HEK293 (cell line): ENCODE data around the gene TNFRSF17.

Source experiments
- GLIS1 ChIP-seq: fragments of 450-650 bp; formaldehyde crosslinking; IDR thresholded peaks from 2 replicates; pipeline ENCODE4 v1.5.1; 2016; ENCODE audit warnings: missing biosample characterization, missing genetic modification characterization
- RBAK ChIP-seq: fragments of 450-650 bp; formaldehyde crosslinking; IDR thresholded peaks from 2 replicates; pipeline ENCODE4 v1.5.1; 2016; ENCODE audit warnings: missing biosample characterization, missing genetic modification characterization
- REPIN1 ChIP-seq: fragments of 450-650 bp; formaldehyde crosslinking; IDR thresholded peaks from 2 replicates; pipeline ENCODE4 v1.5.1; 2017; ENCODE audit warnings: missing biosample characterization, missing genetic modification characterization, low read depth
- REST ChIP-seq: fragments of 450-650 bp; formaldehyde crosslinking; IDR thresholded peaks from 2 replicates; pipeline ENCODE4 v1.5.1; 2016; ENCODE audit warnings: missing biosample characterization, missing genetic modification characterization
- SCRT2 ChIP-seq: fragments of 450-650 bp; formaldehyde crosslinking; IDR thresholded peaks from 2 replicates; pipeline ENCODE4 v1.5.1; 2016; ENCODE audit warnings: missing biosample characterization, missing genetic modification characterization
- SP3 ChIP-seq: fragments of 450-650 bp; formaldehyde crosslinking; IDR thresholded peaks from 2 replicates; pipeline ENCODE4 v1.5.1; 2016; ENCODE audit warnings: missing biosample characterization, missing genetic modification characterization
- TRIM28 ChIP-seq: IDR thresholded peaks from 2 replicates; pipeline ENCODE4 v1.6.1; 2011; ENCODE audit warnings: low read length, control low read depth, borderline replicate concordance
- ZBTB20 ChIP-seq: fragments of 450-650 bp; formaldehyde crosslinking; IDR thresholded peaks from 2 replicates; pipeline ENCODE4 v1.5.1; 2016; ENCODE audit warnings: missing biosample characterization, missing genetic modification characterization
- ZFHX2 ChIP-seq: fragments of 450-650 bp; formaldehyde crosslinking; conservative IDR thresholded peaks from 2 replicates; pipeline ENCODE4 v1.5.1; 2016; ENCODE audit warnings: missing biosample characterization, missing genetic modification characterization
- ZIC2 ChIP-seq: fragments of 450-650 bp; formaldehyde crosslinking; IDR thresholded peaks from 2 replicates; pipeline ENCODE4 v1.5.1; 2016; ENCODE audit warnings: missing biosample characterization, missing genetic modification characterization
- ZNF112 ChIP-seq: fragments of 450-650 bp; formaldehyde crosslinking; IDR thresholded peaks from 2 replicates; pipeline ENCODE4 v1.5.0; 2017; ENCODE audit warnings: missing biosample characterization, missing genetic modification characterization
- ZNF133 ChIP-seq: fragments of 450-650 bp; formaldehyde crosslinking; IDR thresholded peaks from 2 replicates; pipeline ENCODE4 v1.5.1; 2016; ENCODE audit warnings: missing biosample characterization, missing genetic modification characterization
- ZNF148 ChIP-seq: fragments of 450-650 bp; formaldehyde crosslinking; IDR thresholded peaks from 2 replicates; pipeline ENCODE4 v1.5.0; 2017; ENCODE audit warnings: missing biosample characterization, missing genetic modification characterization, borderline replicate concordance
- ZNF175 ChIP-seq: fragments of 450-650 bp; formaldehyde crosslinking; IDR thresholded peaks from 2 replicates; pipeline ENCODE4 v1.5.1; 2016; ENCODE audit warnings: missing biosample characterization, missing genetic modification characterization
- ZNF202 ChIP-seq: fragments of 450-650 bp; formaldehyde crosslinking; IDR thresholded peaks from 2 replicates; pipeline ENCODE4 v1.5.1; 2016; ENCODE audit warnings: missing biosample characterization, missing genetic modification characterization, borderline replicate concordance
- ZNF266 ChIP-seq: fragments of 450-650 bp; formaldehyde crosslinking; IDR thresholded peaks from 2 replicates; pipeline ENCODE4 v1.5.1; 2016; ENCODE audit warnings: missing biosample characterization, missing genetic modification characterization, low read depth
- ZNF335 ChIP-seq: fragments of 450-650 bp; formaldehyde crosslinking; conservative IDR thresholded peaks from 2 replicates; pipeline ENCODE4 v1.5.1; 2016; ENCODE audit warnings: missing biosample characterization, missing genetic modification characterization
- ZNF350 ChIP-seq: fragments of 450-650 bp; formaldehyde crosslinking; IDR thresholded peaks from 2 replicates; pipeline ENCODE4 v1.5.0; 2017; ENCODE audit warnings: missing biosample characterization, mild to moderate bottlenecking, missing genetic modification characterization
- ZNF366 ChIP-seq: fragments of 450-650 bp; formaldehyde crosslinking; conservative IDR thresholded peaks from 2 replicates; pipeline ENCODE4 v1.5.1; 2016; ENCODE audit warnings: missing biosample characterization, missing genetic modification characterization
- ZNF426 ChIP-seq: fragments of 450-650 bp; formaldehyde crosslinking; IDR thresholded peaks from 2 replicates; pipeline ENCODE4 v1.5.1; 2017; ENCODE audit warnings: missing biosample characterization, missing genetic modification characterization, mild to moderate bottlenecking, inconsistent platforms, moderate library complexity
- ZNF521 ChIP-seq: fragments of 450-650 bp; formaldehyde crosslinking; IDR thresholded peaks from 2 replicates; pipeline ENCODE4 v1.5.1; 2017; ENCODE audit warnings: missing biosample characterization, mild to moderate bottlenecking, missing genetic modification characterization
- ZNF555 ChIP-seq: fragments of 450-650 bp; formaldehyde crosslinking; conservative IDR thresholded peaks from 2 replicates; pipeline ENCODE4 v1.5.1; 2017; ENCODE audit warnings: missing biosample characterization, mild to moderate bottlenecking, missing genetic modification characterization, inconsistent platforms
- ZNF561 ChIP-seq: fragments of 450-650 bp; IDR thresholded peaks from 2 replicates; pipeline ENCODE4 v1.5.1; 2018; ENCODE audit warnings: missing biosample characterization, missing genetic modification characterization, borderline replicate concordance
- ZNF624 ChIP-seq: fragments of 450-650 bp; formaldehyde crosslinking; IDR thresholded peaks from 2 replicates; pipeline ENCODE4 v1.5.1; 2017; ENCODE audit warnings: missing biosample characterization, missing genetic modification characterization
- ZNF629 ChIP-seq: fragments of 450-650 bp; formaldehyde crosslinking; IDR thresholded peaks from 2 replicates; pipeline ENCODE4 v1.5.1; 2017; ENCODE audit warnings: missing biosample characterization, missing genetic modification characterization
- ZNF664 ChIP-seq: fragments of 450-650 bp; formaldehyde crosslinking; IDR thresholded peaks from 2 replicates; pipeline ENCODE4 v1.5.1; 2016; ENCODE audit warnings: missing biosample characterization, missing genetic modification characterization
- ZNF692 ChIP-seq: fragments of 450-650 bp; formaldehyde crosslinking; IDR thresholded peaks from 2 replicates; pipeline ENCODE4 v1.5.1; 2016; ENCODE audit warnings: missing biosample characterization, missing genetic modification characterization
- ZNF701 ChIP-seq: fragments of 450-650 bp; formaldehyde crosslinking; IDR thresholded peaks from 2 replicates; pipeline ENCODE4 v1.5.1; 2016; ENCODE audit warnings: missing biosample characterization, missing genetic modification characterization
- ZNF704 ChIP-seq: fragments of 450-650 bp; formaldehyde crosslinking; IDR thresholded peaks from 2 replicates; pipeline ENCODE4 v1.5.1; 2016; ENCODE audit warnings: missing biosample characterization, missing genetic modification characterization
- ZNF76 ChIP-seq: fragments of 450-650 bp; formaldehyde crosslinking; IDR thresholded peaks from 2 replicates; pipeline ENCODE4; 2016; ENCODE audit warnings: low read depth, missing biosample characterization, missing genetic modification characterization, borderline replicate concordance
- ZNF768 ChIP-seq: fragments of 450-650 bp; formaldehyde crosslinking; IDR thresholded peaks from 2 replicates; pipeline ENCODE4 v1.5.1; 2018; ENCODE audit warnings: missing biosample characterization, mild to moderate bottlenecking, missing genetic modification characterization
- ZNF776 ChIP-seq: fragments of 450-650 bp; formaldehyde crosslinking; IDR thresholded peaks from 2 replicates; pipeline ENCODE4 v1.5.0; 2017; ENCODE audit warnings: missing biosample characterization, missing genetic modification characterization, borderline replicate concordance
- ZSCAN30 ChIP-seq: fragments of 450-650 bp; IDR thresholded peaks from 2 replicates; pipeline ENCODE4 v1.5.1; 2018; ENCODE audit warnings: missing biosample characterization, mild to moderate bottlenecking, missing genetic modification characterization, moderate library complexity

The TNFRSF17 gene

GRCh38 chr16:11915644-11916523 lies 49.1 kb upstream of the TNFRSF17 start, which contains the start of gene GSPT1 (continued):
- TF ChIP-seq ZNF148 (tag by site-specific recombination) (no peak), ZNF704 (tag by site-specific recombination) (no peak), TRIM28 (no peak), GLIS1 (tag by site-specific recombination) (peak; percentile 97), ZNF664 (tag by site-specific recombination) (0 out of 2 replicates have a peak, but pooled peaks have one; percentile 59), ZNF768 (tag by site-specific recombination) (no peak), ZNF624 (tag by site-specific recombination) (no peak), ZNF366 (tag by site-specific recombination) (no peak), REPIN1 (tag by site-specific recombination) (0 out of 2 replicates have a peak, but pooled peaks have one; percentile 12), ZSCAN30 (no peak), ZNF426 (no peak), ZNF555 (no peak), ZNF133 (tag by site-specific recombination) (no peak), ZNF521 (tag by site-specific recombination) (no peak), ZNF76 (tag by site-specific recombination) (peak; percentile 100), ZNF561 (tag by site-specific recombination) (peak; percentile 89; the same call in 1 of the 2 replicates), ZIC2 (tag by site-specific recombination) (peak; percentile 97), ZBTB20 (peak; percentile 23; the same call in 1 of the 2 replicates), ZNF175 (tag by site-specific recombination) (no peak), SP3 (tag by site-specific recombination) (peak; percentile 99), ZNF350 (tag by site-specific recombination) (no peak), ZNF701 (tag by site-specific recombination) (no peak), ZNF629 (tag by site-specific recombination) (peak; percentile 86), ZNF266 (no peak), ZNF335 (tag by site-specific recombination) (peak; percentile 90), RBAK (tag by site-specific recombination) (no peak), ZNF112 (tag by site-specific recombination) (no peak), ZFHX2 (tag by site-specific recombination) (peak; percentile 98), ZNF202 (tag by site-specific recombination) (no peak), REST (tag by site-specific recombination) (0 out of 2 replicates have a peak, but pooled peaks have one; percentile 36), SCRT2 (tag by site-specific recombination) (peak; percentile 78), ZNF692 (tag by site-specific recombination) (peak; percentile 95), ZNF776 (tag by site-specific recombination) (no peak)
